ENCODE measurements around the gene NCAM1. TPM values are rescaled to one million over a fixed set of nuclear protein-coding genes. Genes with fewer than 3 reads are reported as not detected.

NCAM1 gene
- total RNA-seq, 1 experiment from 2014 or later, result 3.7 TPM

- no peak for TF ChIP-seq CTCF (IDR thresholded peaks at IDR 0.05; ENCODE audit: unreplicated experiment)
- H3K36me3 Mint-ChIP-seq (ENCODE audit: insufficient read depth, unreplicated experiment), result no peaks in the 10 kb centered on the region
- CTCF ChIA-PET, result interaction anchor here (0.8 kb wide), 1 partner anchor 58 kb away, joined by 3 read pairs; no protein-coding TSS in a partner anchor
- no peaks in the 10 kb centered on the region for H3K9me3 Mint-ChIP-seq (ENCODE audit: low read depth, unreplicated experiment)
- no peak overlapping the region for H3K4me3 Mint-ChIP-seq (ENCODE audit: low read depth, unreplicated experiment)
- no peak for DNase-seq
- peaks cover 31% of the 10 kb centered on the region for H3K27me3 Mint-ChIP-seq (ENCODE audit: unreplicated experiment)
- H3K27ac Mint-ChIP-seq (ENCODE audit: unreplicated experiment), result no peak overlapping the region
- BruUV-seq (replicated peaks), result no TSS peak
- H3K4me1 Mint-ChIP-seq (ENCODE audit: low read depth, unreplicated experiment), result no peaks in the 10 kb centered on the region
- intact Hi-C loops (cut with micrococcal nuclease; ENCODE audit: unreplicated experiment), result no loop called here
Observed at GRCh38 chr11:113015098-113015455, 53.9 kb downstream of the NCAM1 start.

GRCh38 chr11:113016905-113017304, 55.7 kb downstream of the NCAM1 start:
- Mint-ChIP-seq H3K27ac (ENCODE audit: unreplicated experiment) (no peak overlapping the region), H3K4me3 (ENCODE audit: low read depth, unreplicated experiment) (no peak overlapping the region), H3K36me3 (ENCODE audit: insufficient read depth, unreplicated experiment) (no peaks in the 10 kb centered on the region), H3K4me1 (ENCODE audit: low read depth, unreplicated experiment) (no peaks in the 10 kb centered on the region), H3K27me3 (ENCODE audit: unreplicated experiment) (peaks cover 31% of the 10 kb centered on the region), H3K9me3 (ENCODE audit: low read depth, unreplicated experiment) (no peaks in the 10 kb centered on the region)
- DNase-seq, result no peak
- intact Hi-C loops (cut with micrococcal nuclease; ENCODE audit: unreplicated experiment), result no loop called here
- CTCF ChIA-PET, result no interaction called here
- no peak for TF ChIP-seq CTCF (IDR thresholded peaks at IDR 0.05; ENCODE audit: unreplicated experiment)
- BruUV-seq (replicated peaks), result no TSS peak

- CTCF ChIA-PET, result no interaction called here
- intact Hi-C loops (cut with micrococcal nuclease; ENCODE audit: unreplicated experiment), result no loop called here
Observed at GRCh38 chr11:113018913-113019312, 57.7 kb downstream of the NCAM1 start.

GRCh38 chr11:113019711-113020110, 58.5 kb downstream of the NCAM1 start:
- no TSS peak for BruUV-seq (replicated peaks)
- no peak for TF ChIP-seq CTCF (IDR thresholded peaks at IDR 0.05; ENCODE audit: unreplicated experiment)
- DNase-seq, result no peak
- Mint-ChIP-seq H3K4me3 (ENCODE audit: low read depth, unreplicated experiment) (no peak overlapping the region), H3K4me1 (ENCODE audit: low read depth, unreplicated experiment) (no peaks in the 10 kb centered on the region), H3K9me3 (ENCODE audit: low read depth, unreplicated experiment) (no peaks in the 10 kb centered on the region), H3K27ac (ENCODE audit: unreplicated experiment) (no peak overlapping the region), H3K36me3 (ENCODE audit: insufficient read depth, unreplicated experiment) (no peaks in the 10 kb centered on the region), H3K27me3 (ENCODE audit: unreplicated experiment) (peaks cover 31% of the 10 kb centered on the region)
- intact Hi-C loops (cut with micrococcal nuclease; ENCODE audit: unreplicated experiment), result no loop called here
- CTCF ChIA-PET, result no interaction called here

More at GRCh38 chr11:113018913-113019312, 57.7 kb downstream of the NCAM1 start:
- H3K27ac Mint-ChIP-seq (ENCODE audit: unreplicated experiment), result no peak overlapping the region
- TF ChIP-seq CTCF (IDR thresholded peaks at IDR 0.05; ENCODE audit: unreplicated experiment), result no peak
- H3K9me3 Mint-ChIP-seq (ENCODE audit: low read depth, unreplicated experiment), result no peaks in the 10 kb centered on the region
- no peak overlapping the region for H3K4me3 Mint-ChIP-seq (ENCODE audit: low read depth, unreplicated experiment)
- BruUV-seq (replicated peaks), result no TSS peak
- no peaks in the 10 kb centered on the region for H3K36me3 Mint-ChIP-seq (ENCODE audit: insufficient read depth, unreplicated experiment)
- no peaks in the 10 kb centered on the region for H3K4me1 Mint-ChIP-seq (ENCODE audit: low read depth, unreplicated experiment)
- peaks cover 31% of the 10 kb centered on the region for H3K27me3 Mint-ChIP-seq (ENCODE audit: unreplicated experiment)
- no peak for DNase-seq

Measured in Calu3 (cell line).